Tibial nerve (tissue), 4 donors: ENCODE data around the gene MRGPRD.

Source experiments
- CTCF ChIP-seq, 5 experiments: fragments of 200-600 bp in 3 of 5; fragments of 450-650 bp in 2 of 5; sonication (generic) in 3 of 5; IDR thresholded peaks; one replicate each; pipeline ENCODE4 v1.5.1; 2016 to 2019; ENCODE audit warnings: antibody characterized with exemption in 5 of 5, mild to moderate bottlenecking in 3 of 5, moderate library complexity in 2 of 5
- EP300 ChIP-seq, 2 donors: sonication (generic); formaldehyde crosslinking; IDR thresholded peaks; one replicate each; pipeline ENCODE4 v1.6.1; 2017; ENCODE audit warnings: antibody characterized with exemption in 2 of 2, mild to moderate bottlenecking in 1 of 2
- POLR2A ChIP-seq, 2 donors: fragments of 450-650 bp; IDR thresholded peaks; one replicate each; pipeline ENCODE4 v1.6.1; 2017; ENCODE audit warnings: antibody characterized with exemption in 2 of 2, mild to moderate bottlenecking in 2 of 2, moderate library complexity in 2 of 2

- peak in 1 of 5 experiments; percentile 22 for TF ChIP-seq CTCF (IDR thresholded peaks at IDR 0.05)
- no peak for TF ChIP-seq POLR2A (IDR thresholded peaks at IDR 0.05)
- TF ChIP-seq EP300 (IDR thresholded peaks at IDR 0.05), result no peak
Observed at GRCh38 chr11:68956142-68956541, 24.6 kb downstream of the MRGPRD start.
